IPS DF 4.7 (cell line): ENCODE data around the gene P3R3URF.

Experiments
- DNase-seq: peaks from one replicate; pipeline ENCODE4 v3.0.0-alpha.2; 2013; ENCODE audit warnings: low spot score; ENCODE audit errors: extremely low read depth

The P3R3URF gene

GRCh38 chr1:46174448-46175231 is 1.6 kb downstream of the P3R3URF start, which contains the start of gene TSPAN1:
Gene TSPAN1, plus strand, starts transcription at chr1:46175087. Its CDS starts 6,021 bp downstream, at chr1:46181108.
- no peak for DNase-seq

- no peak for DNase-seq
Observed at GRCh38 chr1:46173361-46173856, 2.9 kb downstream of the P3R3URF start.

- no peak for DNase-seq
Observed at GRCh38 chr1:46172321-46172720, 4.0 kb downstream of the P3R3URF start.

- DNase-seq = no peak
Observed at GRCh38 chr1:46171871-46172270, 4.4 kb downstream of the P3R3URF start.

- DNase-seq = no peak
Observed at GRCh38 chr1:46171351-46171750, 4.9 kb downstream of the P3R3URF start.

GRCh38 chr1:46169811-46170454 is 6.4 kb downstream of the P3R3URF start:
- no peak for DNase-seq

GRCh38 chr1:46168477-46168876 is 7.8 kb downstream of the P3R3URF start:
- DNase-seq = no peak

GRCh38 chr1:46166521-46167462 is 9.5 kb downstream of the P3R3URF start:
- no peak for DNase-seq

- no peak for DNase-seq
Observed at GRCh38 chr1:46160212-46160611, 16.1 kb downstream of the P3R3URF start.

GRCh38 chr1:46159516-46159915 is 16.8 kb downstream of the P3R3URF start:
- DNase-seq = no peak

GRCh38 chr1:46158312-46159281 is 17.7 kb downstream of the P3R3URF start:
- no peak for DNase-seq

- DNase-seq = no peak
Observed at GRCh38 chr1:46157916-46158311, 18.4 kb downstream of the P3R3URF start.

GRCh38 chr1:46153732-46154131 is 22.6 kb downstream of the P3R3URF start:
- DNase-seq = no peak

- DNase-seq = no peak
Observed at GRCh38 chr1:46153228-46153627, 23.1 kb downstream of the P3R3URF start.

GRCh38 chr1:46152016-46152415 is 24.3 kb downstream of the P3R3URF start:
- DNase-seq = no peak

- no peak for DNase-seq
Observed at GRCh38 chr1:46150085-46150484, 26.2 kb downstream of the P3R3URF start.

GRCh38 chr1:46148318-46148717 is 28.0 kb downstream of the P3R3URF start:
- DNase-seq = no peak

- no peak for DNase-seq
Observed at GRCh38 chr1:46137916-46138315, 38.4 kb downstream of the P3R3URF start.

- DNase-seq = no peak
Observed at GRCh38 chr1:46136711-46137110, 39.6 kb downstream of the P3R3URF start.

- DNase-seq = no peak
Observed at GRCh38 chr1:46134660-46135331, 41.5 kb downstream of the P3R3URF start.
